ENCODE data around the gene ZBED1. TPM values are rescaled to one million over a fixed set of nuclear protein-coding genes. Genes with fewer than 3 reads are reported as not detected.

The ZBED1 gene
- total RNA-seq, 1 experiment from 2014 or later = 14.2 TPM

GRCh38 chrX:2486476-2487133 is 14.2 kb downstream of the ZBED1 start:
- ChIA-PET POLR2A (ENCODE audit: unreplicated experiment) (no interaction called here), CTCF (no interaction called here)
- no peak overlapping the region for H2AFZ ChIP-seq (ENCODE audit: low read length)
- intact Hi-C loops (cut with micrococcal nuclease) = no loop called here
- H3K4me3 ChIP-seq (ENCODE audit: low read length) = no peak overlapping the region
- H3K4me1 ChIP-seq (ENCODE audit: insufficient read depth, low read length) = no peaks in the 10 kb centered on the region
- H3K27ac ChIP-seq (ENCODE audit: low read length) = no peak overlapping the region
- H3K9me2 ChIP-seq (replicated peaks; ENCODE audit: low read length) = no peaks in the 10 kb centered on the region
- H3K4me2 ChIP-seq (ENCODE audit: low read length) = no peak overlapping the region
- no peaks in the 10 kb centered on the region for H3K36me3 ChIP-seq (ENCODE audit: low read depth, low read length)
- no TSS peak for BruUV-seq (replicated peaks)
- H3K9me3 ChIP-seq (ENCODE audit: low read length) = no peaks in the 10 kb centered on the region
- no peak for DNase-seq
- no peaks in the 10 kb centered on the region for H3K79me2 ChIP-seq (ENCODE audit: low read length)
- H4K20me1 ChIP-seq (ENCODE audit: low read length) = no peaks in the 10 kb centered on the region
- no peak overlapping the region for H3K9ac ChIP-seq (ENCODE audit: low read length)
- H3F3A ChIP-seq (ENCODE audit: low read length, unreplicated experiment) = no peaks in the 10 kb centered on the region
- no peak for TF ChIP-seq CTCF (conservative IDR thresholded peaks at IDR 0.05; ENCODE audit: low read depth, low read length)
- no peak for TF ChIP-seq EZH2phosphoT487 (IDR thresholded peaks at IDR 0.05; ENCODE audit: borderline replicate concordance, low read length)
- TF ChIP-seq EZH2 (IDR thresholded peaks at IDR 0.05; ENCODE audit: low read length, unreplicated experiment) = no peak
- no peaks in the 10 kb centered on the region for H3K27me3 ChIP-seq (ENCODE audit: low read length)
- ATAC-seq = no peak

- no peaks in the 10 kb centered on the region for H3K4me1 ChIP-seq (ENCODE audit: insufficient read depth, low read length)
- H3K9me3 ChIP-seq (ENCODE audit: low read length) = no peaks in the 10 kb centered on the region
- CTCF ChIA-PET = no interaction called here
- no peaks in the 10 kb centered on the region for H4K20me1 ChIP-seq (ENCODE audit: low read length)
- no peaks in the 10 kb centered on the region for H3F3A ChIP-seq (ENCODE audit: low read length, unreplicated experiment)
- no peak overlapping the region for H3K4me2 ChIP-seq (ENCODE audit: low read length)
- H3K27me3 ChIP-seq (ENCODE audit: low read length) = no peaks in the 10 kb centered on the region
- ATAC-seq = no peak
- TF ChIP-seq EZH2phosphoT487 (IDR thresholded peaks at IDR 0.05; ENCODE audit: borderline replicate concordance, low read length) = no peak
- TF ChIP-seq EZH2 (IDR thresholded peaks at IDR 0.05; ENCODE audit: low read length, unreplicated experiment) = no peak
- TF ChIP-seq CTCF (conservative IDR thresholded peaks at IDR 0.05; ENCODE audit: low read depth, low read length) = no peak
- no peak overlapping the region for H3K27ac ChIP-seq (ENCODE audit: low read length)
- H3K4me3 ChIP-seq (ENCODE audit: low read length) = no peak overlapping the region
- DNase-seq = no peak
- H3K36me3 ChIP-seq (ENCODE audit: low read depth, low read length) = no peaks in the 10 kb centered on the region
- intact Hi-C loops (cut with micrococcal nuclease) = no loop called here
- BruUV-seq (replicated peaks) = no TSS peak
- H2AFZ ChIP-seq (ENCODE audit: low read length) = no peak overlapping the region
- POLR2A ChIA-PET (ENCODE audit: unreplicated experiment) = no interaction called here
- no peak overlapping the region for H3K9ac ChIP-seq (ENCODE audit: low read length)
- H3K79me2 ChIP-seq (ENCODE audit: low read length) = no peaks in the 10 kb centered on the region
- no peaks in the 10 kb centered on the region for H3K9me2 ChIP-seq (replicated peaks; ENCODE audit: low read length)
Observed at GRCh38 chrX:2485789-2486345, 14.9 kb downstream of the ZBED1 start.
